Urinary bladder (tissue), 4 donors: ENCODE results near the gene HUS1. TPM values are rescaled to one million over a fixed set of nuclear protein-coding genes. Genes with fewer than 3 reads are reported as not detected.
"Not testable (repeated sequence)": the region's sequence is repeated elsewhere in the genome, so short reads cannot be mapped to it uniquely, and the experiment has no call there.

Experiments
- DNase-seq: peaks from one replicate; pipeline ENCODE4 v3.0.0-alpha.2; 2015; ENCODE audit errors: extremely low spot score
- H3K27ac ChIP-seq: one replicate; pipeline ENCODE4 v1.5.1; 2013; ENCODE audit warnings: low read depth, mild to moderate bottlenecking, moderate library complexity
- H3K36me3 ChIP-seq: one replicate; pipeline ENCODE4 v1.6.1; 2013; ENCODE audit warnings: mild to moderate bottlenecking, moderate library complexity; ENCODE audit not compliant: insufficient read depth
- H3K4me1 ChIP-seq: one replicate; pipeline ENCODE4 v1.6.1; 2013; ENCODE audit warnings: mild to moderate bottlenecking, moderate library complexity; ENCODE audit not compliant: insufficient read depth
- H3K4me3 ChIP-seq: one replicate; pipeline ENCODE4 v1.5.1; 2013; ENCODE audit warnings: low read depth, low read length
- WGBS: extraction: QIAGEN DNeasy Blood & Tissue Kit; methylation state at CpG from one replicate; pipeline ENCODE4 v1.1.7; 2013; 5-methylcytosine and 5-hydroxymethylcytosine counted together
- polyA plus RNA-seq: library from polyadenylated mRNA; stranded (reverse); fragments of 200-250 nt; gene quantifications from one replicate; pipeline ENCODE4 v1.2.3, GENCODE V29; 2013
- total RNA-seq: library from RNA; depleted of rRNA; stranded (reverse); fragments of >200 nt; gene quantifications from one replicate; pipeline ENCODE4 v1.2.3, GENCODE V29; 2014
- donor health status: healthy with polysubstance abuse.
- donor health status: healthy.

The HUS1 gene
- total RNA-seq (16.8 TPM), polyA plus RNA-seq (9.2 TPM)

- no peaks in the 10 kb centered on the region for H3K4me1 ChIP-seq
- H3K4me3 ChIP-seq, result peak within 1 kb of the TSS; percentile 73
- peaks cover 3% of the 10 kb centered on the region for H3K36me3 ChIP-seq
- peak; percentile 54 for DNase-seq
- WGBS, result 1% methylated on average over 62 of the region's 62 CpGs
- peak within 1 kb of the TSS; percentile 93 for H3K27ac ChIP-seq
Measured at GRCh38 chr7:47979145-47979831, at the start of gene HUS1. Gene HUS1, minus strand, starts transcription at chr7:47979615. Its CDS starts 96 bp downstream, at chr7:47979519.

GRCh38 chr7:48028938-48029337 lies 49.5 kb upstream of the HUS1 start, which contains the start of gene SUN3:
Gene SUN3, minus strand, starts transcription at chr7:48029107. Its CDS starts 169 bp downstream, at chr7:48028938.
- Histone ChIP-seq H3K27ac (peak within 1 kb of the TSS; percentile 2), H3K4me1 (no peaks in the 10 kb centered on the region), H3K36me3 (no peaks in the 10 kb centered on the region), H3K4me3 (no peak within 1 kb of the TSS)
- DNase-seq, result no peak
- 92% methylated on average over 6 of the region's 6 CpGs for WGBS

- Histone ChIP-seq H3K4me3 (no peak overlapping the region), H3K4me1 (no peaks in the 10 kb centered on the region), H3K27ac (no peak overlapping the region), H3K36me3 (no peaks in the 10 kb centered on the region)
- 56% methylated on average over 5 of the region's 5 CpGs for WGBS
- DNase-seq, result no peak
Measured at GRCh38 chr7:48025624-48026023, 46.2 kb upstream of the HUS1 start.

GRCh38 chr7:48017674-48018073 lies 38.3 kb upstream of the HUS1 start:
- Histone ChIP-seq H3K27ac (no peak overlapping the region), H3K36me3 (no peaks in the 10 kb centered on the region), H3K4me1 (no peaks in the 10 kb centered on the region), H3K4me3 (no peak overlapping the region)
- WGBS, result 90% methylated on average over 4 of the region's 4 CpGs
- DNase-seq, result no peak

GRCh38 chr7:48016641-48017040 lies 37.2 kb upstream of the HUS1 start:
- no peaks in the 10 kb centered on the region for H3K4me1 ChIP-seq
- H3K36me3 ChIP-seq, result no peaks in the 10 kb centered on the region
- H3K4me3 ChIP-seq, result no peak overlapping the region
- DNase-seq, result no peak
- H3K27ac ChIP-seq, result no peak overlapping the region

- H3K27ac ChIP-seq, result no peak overlapping the region
- no peaks in the 10 kb centered on the region for H3K4me1 ChIP-seq
- 35% methylated on average over 3 of the region's 3 CpGs for WGBS
- no peak for DNase-seq
- H3K36me3 ChIP-seq, result no peaks in the 10 kb centered on the region
- H3K4me3 ChIP-seq, result no peak overlapping the region
Measured at GRCh38 chr7:48011951-48012350, 32.5 kb upstream of the HUS1 start.

GRCh38 chr7:48011323-48011722 lies 31.9 kb upstream of the HUS1 start:
- no peak for DNase-seq
- H3K36me3 ChIP-seq, result no peaks in the 10 kb centered on the region
- H3K27ac ChIP-seq, result no peak overlapping the region
- WGBS, result 44% methylated on average over 2 of the region's 2 CpGs
- H3K4me3 ChIP-seq, result no peak overlapping the region
- no peaks in the 10 kb centered on the region for H3K4me1 ChIP-seq

GRCh38 chr7:48009954-48010353 lies 30.5 kb upstream of the HUS1 start:
- DNase-seq, result no peak

GRCh38 chr7:48009257-48009656 lies 29.8 kb upstream of the HUS1 start:
- H3K27ac ChIP-seq, result no peak overlapping the region
- 90% methylated on average over 4 of the region's 4 CpGs for WGBS
- H3K4me1 ChIP-seq, result no peaks in the 10 kb centered on the region
- no peak overlapping the region for H3K4me3 ChIP-seq
- no peak for DNase-seq
- no peaks in the 10 kb centered on the region for H3K36me3 ChIP-seq

More at GRCh38 chr7:48009954-48010353, 30.5 kb upstream of the HUS1 start:
- 92% methylated on average over 4 of the region's 4 CpGs for WGBS
- H3K4me1 ChIP-seq, result no peaks in the 10 kb centered on the region
- no peak overlapping the region for H3K4me3 ChIP-seq
- H3K36me3 ChIP-seq, result no peaks in the 10 kb centered on the region
- no peak overlapping the region for H3K27ac ChIP-seq

GRCh38 chr7:48006866-48007265 lies 27.5 kb upstream of the HUS1 start:
- Histone ChIP-seq H3K4me1 (no peaks in the 10 kb centered on the region), H3K36me3 (no peaks in the 10 kb centered on the region), H3K4me3 (no peak overlapping the region), H3K27ac (no peak overlapping the region)
- 90% methylated on average over 6 of the region's 6 CpGs for WGBS
- DNase-seq, result no peak

- DNase-seq, result no peak
- Histone ChIP-seq H3K4me1 (no peaks in the 10 kb centered on the region), H3K36me3 (no peaks in the 10 kb centered on the region), H3K27ac (no peak overlapping the region), H3K4me3 (no peak overlapping the region)
- 28% methylated on average over 5 of the region's 5 CpGs for whole genome bisulfite sequencing
Measured at GRCh38 chr7:48004638-48005037, 25.2 kb upstream of the HUS1 start.

- Histone ChIP-seq H3K27ac (no peak overlapping the region), H3K4me1 (no peaks in the 10 kb centered on the region), H3K36me3 (no peaks in the 10 kb centered on the region), H3K4me3 (no peak overlapping the region)
- DNase-seq, result no peak
- WGBS, result 49% methylated on average over 2 of the region's 2 CpGs
Measured at GRCh38 chr7:48004032-48004431, 24.6 kb upstream of the HUS1 start.

GRCh38 chr7:48000164-48000563 lies 20.7 kb upstream of the HUS1 start:
- DNase-seq, H3K4me1 ChIP-seq, H3K36me3 ChIP-seq, H3K4me3 ChIP-seq, H3K27ac ChIP-seq: not testable (repeated sequence)
- 87% methylated on average over 13 of the region's 13 CpGs for WGBS

GRCh38 chr7:47999413-47999812 lies 20.0 kb upstream of the HUS1 start:
- H3K4me1 ChIP-seq, result no peaks in the 10 kb centered on the region
- 96% methylated on average over 12 of the region's 12 CpGs for WGBS
- no peak overlapping the region for H3K4me3 ChIP-seq
- H3K36me3 ChIP-seq, result no peaks in the 10 kb centered on the region
- H3K27ac ChIP-seq, result no peak overlapping the region
- DNase-seq, result no peak
